SU-DHL-6 (cell line): ENCODE results near the gene BORCS8.

ENCODE experiments used
- EZH2phosphoT487 ChIP-seq: fragments of 200-600 bp; sonication (generic), shearing (Covaris generic); conservative IDR thresholded peaks from 2 replicates; pipeline ENCODE4 v1.6.1; 2018; ENCODE audit warnings: mild to moderate bottlenecking, antibody characterized with exemption, low read length, moderate library complexity, mixed read lengths
- TF ChIP-seq, protein P1 (sequence below): fragments of 200-600 bp; sonication (generic); IDR thresholded peaks from one replicate; pipeline ENCODE4 v1.5.1; 2017; ENCODE audit warnings: antibody characterized with exemption, mild to moderate bottlenecking, low read length, moderate library complexity; ENCODE audit not compliant: insufficient read depth, poor library complexity, severe bottlenecking

DNA sequence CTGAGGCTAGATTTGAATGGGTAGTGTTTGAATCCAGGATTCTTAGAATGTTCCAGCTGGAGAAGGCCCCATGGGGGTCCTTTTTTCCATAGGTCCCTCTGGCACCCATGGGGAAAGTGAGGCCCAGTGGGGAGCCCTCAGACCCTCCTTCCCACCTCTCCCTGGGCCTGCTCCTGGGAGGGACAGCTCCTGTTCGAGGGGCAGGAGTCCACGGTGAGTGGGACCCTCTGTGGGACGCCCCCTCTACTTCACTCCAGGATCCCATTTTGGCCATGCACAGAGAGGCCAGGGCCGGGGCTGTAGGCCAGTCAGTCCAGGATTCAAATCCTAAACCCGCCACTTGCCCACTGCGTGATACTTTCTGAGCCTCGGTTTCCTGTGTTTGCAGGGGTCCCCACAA lies 29.5 kb downstream of the BORCS8 start:
- TF ChIP-seq, protein P1, sequence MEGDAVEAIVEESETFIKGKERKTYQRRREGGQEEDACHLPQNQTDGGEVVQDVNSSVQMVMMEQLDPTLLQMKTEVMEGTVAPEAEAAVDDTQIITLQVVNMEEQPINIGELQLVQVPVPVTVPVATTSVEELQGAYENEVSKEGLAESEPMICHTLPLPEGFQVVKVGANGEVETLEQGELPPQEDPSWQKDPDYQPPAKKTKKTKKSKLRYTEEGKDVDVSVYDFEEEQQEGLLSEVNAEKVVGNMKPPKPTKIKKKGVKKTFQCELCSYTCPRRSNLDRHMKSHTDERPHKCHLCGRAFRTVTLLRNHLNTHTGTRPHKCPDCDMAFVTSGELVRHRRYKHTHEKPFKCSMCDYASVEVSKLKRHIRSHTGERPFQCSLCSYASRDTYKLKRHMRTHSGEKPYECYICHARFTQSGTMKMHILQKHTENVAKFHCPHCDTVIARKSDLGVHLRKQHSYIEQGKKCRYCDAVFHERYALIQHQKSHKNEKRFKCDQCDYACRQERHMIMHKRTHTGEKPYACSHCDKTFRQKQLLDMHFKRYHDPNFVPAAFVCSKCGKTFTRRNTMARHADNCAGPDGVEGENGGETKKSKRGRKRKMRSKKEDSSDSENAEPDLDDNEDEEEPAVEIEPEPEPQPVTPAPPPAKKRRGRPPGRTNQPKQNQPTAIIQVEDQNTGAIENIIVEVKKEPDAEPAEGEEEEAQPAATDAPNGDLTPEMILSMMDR: no peak
- no peak for TF ChIP-seq EZH2phosphoT487
